SJSA1 (cell line): ENCODE results near the gene CEACAM21. TPM values are rescaled to one million over a fixed set of nuclear protein-coding genes. Genes with fewer than 3 reads are reported as not detected.
A peak's percentile ranks its signal among the peaks of the same experiment; 100 is the strongest.
"Not testable (repeated sequence)": the region's sequence is repeated elsewhere in the genome, so short reads cannot be mapped to it uniquely, and the experiment has no call there.

Experiments used
- DNase-seq, 2 experiments: peaks; one replicate each; pipeline ENCODE4 v3.0.0-alpha.2; 2015 to 2020; ENCODE audit warnings: low spot score in 2 of 2, low read depth in 1 of 2
- H3K27ac ChIP-seq: fragments of 250-450 bp; sonication (Bioruptor Pico); 2 replicates; pipeline ENCODE4 v1.5.1; 2020; ENCODE audit warnings: mild to moderate bottlenecking, moderate library complexity
- H3K27me3 ChIP-seq: fragments of 250-450 bp; sonication (Bioruptor Pico); replicated peaks from 2 replicates; pipeline ENCODE4 v1.5.1; 2020; ENCODE audit warnings: mild to moderate bottlenecking, moderate library complexity
- H3K36me3 ChIP-seq: fragments of 250-450 bp; sonication (Bioruptor Pico); 2 replicates; pipeline ENCODE4 v1.5.1; 2020; ENCODE audit warnings: mild to moderate bottlenecking
- H3K4me1 ChIP-seq: fragments of 250-450 bp; sonication (Bioruptor Pico); replicated peaks from 2 replicates; pipeline ENCODE4 v1.6.1; 2021; ENCODE audit warnings: mild to moderate bottlenecking
- H3K4me3 ChIP-seq: fragments of 250-450 bp; sonication (Bioruptor Pico); 2 replicates; pipeline ENCODE4 v1.5.1; 2020; ENCODE audit warnings: mild to moderate bottlenecking
- H3K9me3 ChIP-seq: fragments of 250-450 bp; sonication (Bioruptor Pico); replicated peaks from 2 replicates; pipeline ENCODE4 v1.5.1; 2020; ENCODE audit warnings: mild to moderate bottlenecking
- total RNA-seq: library from RNA; depleted of rRNA; stranded (reverse); fragments of >200 nt; shearing (Covaris generic); gene quantifications from 2 replicates; pipeline ENCODE4 v1.2.3, GENCODE V29; 2014

Gene CEACAM21
- total RNA-seq, 1 experiment from 2014 or later, result not detected

DNA sequence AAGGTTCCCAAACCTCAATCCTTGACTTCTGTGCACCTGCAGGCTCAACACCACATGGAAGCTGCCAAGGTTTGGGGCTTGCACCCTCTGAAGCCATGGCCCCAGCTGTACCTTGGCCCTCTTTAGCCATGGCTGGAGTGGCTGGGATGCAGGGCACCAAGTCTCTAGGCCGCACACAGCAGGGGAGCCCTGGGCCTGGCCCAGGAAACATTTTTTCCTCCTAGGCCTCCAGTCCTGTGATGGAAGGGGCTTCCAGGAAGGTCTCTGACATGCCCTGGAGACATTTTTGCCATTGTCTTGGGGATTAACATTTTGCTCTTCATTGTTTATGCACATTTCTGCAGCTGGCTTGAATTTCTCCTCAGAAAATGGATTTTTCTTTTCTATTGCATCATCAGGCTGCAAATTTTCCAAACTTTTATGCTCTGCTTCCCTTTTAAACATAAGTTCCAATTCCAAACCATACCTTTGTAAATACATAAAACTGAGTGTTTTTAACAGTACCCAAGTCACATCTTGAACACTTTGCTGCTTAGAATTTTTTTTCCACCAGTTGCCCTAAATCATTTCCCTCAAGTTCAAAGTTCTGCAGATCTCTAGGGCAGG lies 6.7 kb downstream of the CEACAM21 start:
- not testable (repeated sequence) for DNase-seq

DNA sequence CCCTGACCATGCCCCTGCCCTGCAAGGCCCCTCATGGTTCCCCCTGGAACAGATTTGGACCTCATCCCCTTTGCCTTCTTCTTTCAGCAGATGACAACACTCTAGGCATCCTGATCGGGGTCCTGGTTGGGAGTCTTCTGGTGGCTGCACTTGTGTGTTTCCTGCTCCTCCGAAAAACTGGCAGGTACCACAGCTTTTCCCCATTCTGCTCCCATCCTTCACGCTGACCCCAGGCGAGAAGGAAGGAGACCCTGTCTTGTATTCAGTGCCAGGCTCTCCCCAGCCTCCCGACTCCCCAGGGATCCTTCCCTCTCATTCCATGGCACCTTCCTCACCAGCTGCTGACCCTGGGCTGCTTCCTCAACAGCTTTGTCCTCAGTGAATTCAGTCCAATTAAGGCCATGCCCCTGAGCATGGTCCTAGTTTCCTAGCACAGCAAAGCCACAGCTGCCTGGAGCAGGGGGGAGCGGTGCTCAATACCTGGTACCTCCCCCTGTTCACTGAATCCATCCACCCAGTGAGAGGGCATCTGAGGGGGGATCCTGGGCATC lies 8.4 kb downstream of the CEACAM21 start:
- Histone ChIP-seq H3K4me1 (no peaks in the 10 kb centered on the region), H3K27me3 (no peaks in the 10 kb centered on the region), H3K4me3 (no peak overlapping the region), H3K9me3 (peaks cover 9% of the 10 kb centered on the region), H3K36me3 (no peaks in the 10 kb centered on the region), H3K27ac (no peak overlapping the region)
- no peak for DNase-seq

More for the DNA sequence above, 6.7 kb downstream of the CEACAM21 start:
- not testable (repeated sequence) for H3K27ac ChIP-seq, H3K4me1 ChIP-seq, H3K36me3 ChIP-seq, H3K4me3 ChIP-seq, H3K9me3 ChIP-seq, H3K27me3 ChIP-seq

DNA sequence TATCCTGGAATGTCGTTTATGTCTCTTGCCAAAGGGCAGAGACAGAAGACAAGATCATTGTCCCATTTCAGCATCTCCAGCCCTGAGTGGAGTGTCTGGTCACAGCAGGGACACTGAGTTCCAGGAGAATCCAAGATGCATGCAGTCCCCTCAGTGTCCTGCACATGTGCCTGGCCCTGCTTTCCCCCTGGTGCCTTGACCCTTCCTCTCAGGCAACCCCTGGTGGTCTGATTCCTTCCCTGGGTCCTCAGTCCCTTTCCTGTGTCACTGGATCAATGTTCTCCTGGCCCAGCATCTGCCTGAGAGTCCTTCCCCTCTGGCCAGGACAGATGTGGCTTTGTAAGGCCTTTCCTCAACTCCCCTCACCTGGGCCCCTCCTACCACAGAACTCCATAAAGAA lies 9.0 kb downstream of the CEACAM21 start:
- Histone ChIP-seq H3K4me1 (no peaks in the 10 kb centered on the region), H3K9me3 (peaks cover 9% of the 10 kb centered on the region), H3K4me3 (no peak overlapping the region), H3K27me3 (no peaks in the 10 kb centered on the region), H3K27ac (no peak overlapping the region), H3K36me3 (no peaks in the 10 kb centered on the region)
- no peak for DNase-seq

DNA sequence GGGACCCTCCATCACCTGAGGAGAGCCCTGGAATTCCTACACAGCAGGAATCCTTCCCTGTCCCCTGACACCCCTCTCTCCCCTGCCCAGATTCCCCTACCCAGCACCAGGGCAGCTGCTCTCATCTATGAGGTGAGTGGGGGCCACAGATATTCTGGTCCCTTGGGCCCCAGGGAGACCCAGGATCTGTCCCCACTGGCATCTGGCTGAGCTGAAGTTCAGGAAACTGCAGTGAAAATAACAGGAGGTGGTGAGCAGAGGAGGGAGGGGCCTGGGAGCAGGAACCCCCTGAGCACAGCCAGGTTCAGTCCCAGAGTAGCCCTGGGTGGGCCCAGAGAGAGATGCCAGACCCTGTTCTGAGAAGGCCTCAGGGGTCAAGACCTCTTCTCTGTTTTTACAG lies 10.1 kb downstream of the CEACAM21 start:
- Histone ChIP-seq H3K27ac (no peak overlapping the region), H3K27me3 (no peaks in the 10 kb centered on the region), H3K36me3 (no peaks in the 10 kb centered on the region), H3K4me3 (no peak overlapping the region), H3K9me3 (peaks cover 9% of the 10 kb centered on the region), H3K4me1 (no peaks in the 10 kb centered on the region)
- DNase-seq, result no peak

DNA sequence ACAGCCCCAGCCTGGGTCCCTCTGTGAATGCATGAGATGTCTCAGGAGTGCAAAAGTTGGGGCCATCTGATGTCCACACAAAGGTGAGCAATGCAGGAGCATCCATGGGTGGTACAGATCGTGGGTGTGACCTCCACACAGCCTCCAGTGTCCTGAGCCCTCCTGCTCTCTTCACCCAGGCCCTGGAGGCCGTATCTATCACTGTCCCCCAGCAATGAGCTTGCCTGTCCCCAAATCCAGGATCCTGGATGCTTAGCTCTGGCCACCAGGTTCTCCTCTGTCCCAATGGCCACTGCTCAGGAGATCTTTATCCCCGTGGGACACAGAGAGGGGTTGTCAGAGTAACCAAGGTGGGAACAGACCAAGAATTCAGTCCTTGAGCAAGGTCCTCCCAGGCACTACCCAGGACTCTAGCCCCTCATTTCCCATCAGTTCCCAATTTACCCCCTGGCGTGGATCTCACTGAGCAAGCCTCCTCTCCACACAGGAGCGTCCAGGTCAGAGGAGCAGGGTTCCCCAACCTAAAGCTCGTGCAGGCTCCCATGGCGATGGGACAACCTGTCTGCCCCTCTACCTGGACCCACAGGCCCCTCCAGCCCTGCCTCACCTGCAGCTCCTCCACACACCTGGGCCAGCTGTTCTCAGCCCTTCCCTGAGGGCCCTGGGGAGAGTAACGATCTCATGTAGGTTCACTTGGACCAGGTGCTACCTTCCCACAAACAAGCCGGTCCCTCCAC lies 11.3 kb downstream of the CEACAM21 start:
- Histone ChIP-seq H3K4me3 (no peak overlapping the region), H3K27me3 (no peaks in the 10 kb centered on the region), H3K36me3 (no peaks in the 10 kb centered on the region), H3K27ac (no peak overlapping the region), H3K4me1 (no peaks in the 10 kb centered on the region), H3K9me3 (peaks cover 8% of the 10 kb centered on the region; the same call in 1 of the 2 replicates)
- no peak for DNase-seq

DNA sequence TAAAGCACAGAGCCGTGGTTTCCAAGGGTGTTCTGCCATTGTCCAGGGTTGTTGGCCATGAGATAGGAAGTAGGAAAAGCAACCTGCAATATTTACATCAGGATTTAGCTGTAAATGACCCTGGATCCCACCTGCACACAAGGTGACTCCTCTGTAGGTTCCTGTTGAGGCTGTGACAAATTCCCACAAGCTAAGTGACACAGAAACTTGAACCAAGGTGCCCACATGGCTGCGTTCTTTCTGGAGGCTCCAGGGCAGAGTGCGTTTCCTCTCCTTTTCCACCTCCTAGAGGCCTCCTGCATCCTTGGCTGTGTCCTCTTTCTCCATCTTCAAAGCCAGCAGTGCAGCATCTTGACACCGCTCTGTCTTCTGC lies 11.9 kb downstream of the CEACAM21 start:
- no peaks in the 10 kb centered on the region for H3K4me1 ChIP-seq
- H3K27me3 ChIP-seq, result no peaks in the 10 kb centered on the region
- no peaks in the 10 kb centered on the region for H3K36me3 ChIP-seq
- H3K9me3 ChIP-seq, result peaks cover 7% of the 10 kb centered on the region; the same call in 1 of the 2 replicates
- no peak overlapping the region for H3K27ac ChIP-seq
- no peak for DNase-seq
- no peak overlapping the region for H3K4me3 ChIP-seq

DNA sequence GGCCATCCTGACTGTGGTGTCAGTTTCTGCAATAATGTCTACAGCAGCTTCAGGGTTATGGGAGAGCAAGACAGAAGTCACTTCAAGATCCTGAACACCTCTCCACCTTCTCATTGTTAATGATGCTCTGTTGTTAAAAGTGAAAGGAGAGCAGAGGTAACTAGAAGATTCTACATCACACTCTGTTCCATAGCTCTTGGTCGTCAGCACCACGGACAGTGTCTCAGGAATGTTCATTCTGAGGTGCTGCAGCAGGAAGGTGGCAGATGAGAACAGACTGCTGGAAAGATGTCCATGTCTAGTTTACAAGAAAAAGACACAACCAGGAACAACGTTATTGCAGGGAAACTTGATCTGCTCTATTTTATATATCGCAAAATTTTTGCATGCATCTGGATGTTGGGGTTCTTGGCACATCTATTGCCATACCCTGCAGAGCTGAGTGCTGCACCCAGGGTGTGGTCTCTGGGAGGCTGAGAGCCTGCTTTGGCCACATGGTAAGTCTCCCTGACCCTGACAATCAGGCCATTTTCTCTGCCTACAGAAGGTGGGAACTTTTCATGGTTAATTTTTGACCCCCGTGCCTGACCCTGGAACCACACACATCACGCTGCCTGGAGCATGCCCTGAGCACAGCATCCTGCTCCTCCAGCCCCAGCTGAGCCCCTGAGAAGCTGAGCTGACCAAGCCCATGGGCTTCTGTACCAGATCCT lies 12.7 kb downstream of the CEACAM21 start:
- no peak overlapping the region for H3K4me3 ChIP-seq
- no peaks in the 10 kb centered on the region for H3K9me3 ChIP-seq
- H3K36me3 ChIP-seq, result no peaks in the 10 kb centered on the region
- H3K4me1 ChIP-seq, result no peaks in the 10 kb centered on the region
- H3K27ac ChIP-seq, result no peak overlapping the region
- H3K27me3 ChIP-seq, result no peaks in the 10 kb centered on the region
- DNase-seq, result no peak

DNA sequence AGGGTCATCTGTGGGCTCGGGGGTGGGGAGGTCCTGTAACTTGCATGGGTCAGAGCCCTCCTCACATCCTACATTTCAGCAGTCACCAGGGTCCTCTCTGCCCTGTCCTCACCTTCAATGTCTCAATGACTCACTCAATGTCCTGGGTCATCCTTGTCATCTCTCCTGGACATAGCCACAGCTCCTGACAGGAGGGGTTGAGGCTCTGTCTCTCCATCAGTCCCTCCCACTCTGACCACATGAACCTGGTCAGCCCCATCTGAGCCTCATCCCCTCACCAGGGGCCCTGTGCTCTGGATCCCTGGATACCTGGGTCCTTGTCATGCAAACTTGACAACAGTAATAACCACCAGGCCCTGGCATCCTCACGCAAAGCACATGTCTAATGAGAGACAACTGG lies 13.4 kb downstream of the CEACAM21 start:
- DNase-seq, result no peak
- no peaks in the 10 kb centered on the region for H3K36me3 ChIP-seq
- H3K4me1 ChIP-seq, result no peaks in the 10 kb centered on the region
- no peaks in the 10 kb centered on the region for H3K9me3 ChIP-seq
- no peak overlapping the region for H3K27ac ChIP-seq
- H3K4me3 ChIP-seq, result no peak overlapping the region
- no peaks in the 10 kb centered on the region for H3K27me3 ChIP-seq

DNA sequence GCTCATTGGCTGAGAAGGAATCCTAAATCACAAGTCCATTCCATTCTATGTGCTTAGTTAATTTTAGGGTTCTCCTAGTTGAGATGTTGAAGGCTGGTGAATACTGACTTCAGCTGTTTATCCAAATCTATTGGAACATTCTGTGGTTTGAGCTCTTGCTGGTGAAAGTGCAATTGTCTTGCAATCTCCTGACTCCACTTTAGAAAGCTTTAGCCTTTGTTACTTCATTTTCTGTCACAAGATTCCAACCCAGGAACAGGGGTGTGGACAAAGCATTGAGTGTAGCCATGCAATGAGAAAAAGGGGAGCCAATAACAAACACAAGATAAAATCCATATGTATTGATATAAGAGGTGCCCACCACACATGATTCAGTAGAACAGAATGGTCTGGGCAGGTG lies 15.0 kb downstream of the CEACAM21 start:
- Histone ChIP-seq H3K27me3 (no peaks in the 10 kb centered on the region), H3K36me3 (no peaks in the 10 kb centered on the region), H3K4me1 (no peaks in the 10 kb centered on the region), H3K4me3 (no peak overlapping the region), H3K27ac (no peak overlapping the region), H3K9me3 (no peaks in the 10 kb centered on the region)
- DNase-seq, result no peak

DNA sequence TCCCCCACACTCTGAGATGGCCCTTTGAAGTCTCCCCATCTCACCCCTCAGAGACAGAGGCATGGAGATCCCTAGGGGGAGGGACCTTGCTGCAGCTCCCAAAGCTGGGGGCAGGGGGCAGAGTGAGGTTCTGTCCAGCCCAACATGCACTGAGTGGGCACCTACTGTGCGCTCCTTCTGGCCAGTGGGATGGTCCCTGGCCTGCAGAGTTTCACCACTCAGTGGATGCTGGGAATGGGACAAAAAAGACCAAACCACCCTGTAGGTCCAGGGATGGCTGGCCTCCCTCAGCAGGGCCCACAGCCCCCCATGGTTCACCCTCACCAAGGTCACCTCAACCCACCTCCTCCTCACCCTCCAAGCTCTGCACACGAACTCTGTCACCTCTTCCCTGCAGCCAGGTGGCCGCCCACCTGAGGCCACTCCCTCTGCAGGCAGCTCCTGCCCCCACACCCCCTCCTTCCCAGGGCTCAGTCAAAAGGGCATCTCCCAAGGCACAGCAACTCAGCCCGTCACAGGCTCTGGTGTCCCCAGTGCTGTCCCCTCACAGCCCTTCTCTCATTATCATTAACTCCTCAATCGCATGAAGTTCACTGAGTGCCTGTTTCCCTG lies 16.1 kb downstream of the CEACAM21 start:
- Histone ChIP-seq H3K4me1 (no peaks in the 10 kb centered on the region), H3K27me3 (peaks cover 5% of the 10 kb centered on the region; the same call in 1 of the 2 replicates), H3K27ac (no peak overlapping the region), H3K9me3 (no peaks in the 10 kb centered on the region), H3K4me3 (no peak overlapping the region), H3K36me3 (no peaks in the 10 kb centered on the region)
- no peak for DNase-seq

DNA sequence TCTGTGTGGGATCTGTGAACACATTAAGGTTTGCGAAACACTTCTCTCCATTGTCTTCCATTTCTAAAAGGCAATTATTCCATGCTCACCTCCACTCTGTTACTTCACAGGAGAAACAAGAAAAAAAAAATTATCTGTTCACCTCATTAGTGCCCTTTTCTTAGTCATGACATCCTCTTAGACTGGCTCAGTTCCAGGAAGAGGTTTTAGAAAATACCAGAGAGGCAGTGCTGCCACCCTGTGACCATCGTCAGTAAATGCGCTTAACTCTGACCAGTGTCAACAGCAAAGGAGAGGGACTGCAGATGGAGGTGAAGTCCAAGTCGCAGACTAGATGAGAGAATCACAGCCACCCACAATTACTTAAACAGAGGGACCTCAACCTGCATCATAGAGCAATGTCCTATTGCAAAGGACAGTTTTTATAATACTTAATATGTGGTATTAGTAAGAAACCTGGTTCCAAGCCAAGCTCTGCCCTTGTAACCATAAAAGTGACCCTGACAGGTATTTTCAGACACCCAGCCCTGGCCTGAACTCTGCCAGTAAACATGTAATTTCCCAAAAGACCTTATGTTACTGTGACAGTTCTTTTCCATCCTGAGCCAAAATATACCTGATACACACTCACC lies 19.4 kb downstream of the CEACAM21 start:
- H3K36me3 ChIP-seq, result no peaks in the 10 kb centered on the region
- DNase-seq, result peak in 1 of 2 experiments; percentile 31

DNA sequence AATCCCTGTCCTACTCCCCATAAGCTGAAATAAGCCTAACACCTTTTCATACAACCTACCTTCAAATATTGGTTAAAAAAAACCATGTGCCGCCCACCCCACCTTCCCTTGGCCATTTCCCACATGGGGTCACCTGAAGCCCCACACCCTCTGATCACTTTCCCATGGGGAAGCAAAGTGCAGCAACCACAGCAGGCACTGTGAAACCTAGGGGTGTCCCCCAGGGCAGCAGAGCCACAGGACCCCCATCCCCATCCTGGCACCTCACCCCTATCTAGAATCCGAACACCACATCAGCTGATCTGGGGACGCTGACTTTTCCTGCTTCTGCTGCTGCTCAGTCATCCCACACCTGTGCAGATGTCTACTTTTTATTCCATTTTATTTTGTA lies 19.9 kb downstream of the CEACAM21 start:
- no peak for DNase-seq
- no peak overlapping the region for H3K27ac ChIP-seq

More for the DNA sequence above, 19.4 kb downstream of the CEACAM21 start:
- Histone ChIP-seq H3K9me3 (no peaks in the 10 kb centered on the region), H3K27ac (no peak overlapping the region), H3K4me1 (no peaks in the 10 kb centered on the region), H3K27me3 (peaks cover 10% of the 10 kb centered on the region), H3K4me3 (no peak overlapping the region)

DNA sequence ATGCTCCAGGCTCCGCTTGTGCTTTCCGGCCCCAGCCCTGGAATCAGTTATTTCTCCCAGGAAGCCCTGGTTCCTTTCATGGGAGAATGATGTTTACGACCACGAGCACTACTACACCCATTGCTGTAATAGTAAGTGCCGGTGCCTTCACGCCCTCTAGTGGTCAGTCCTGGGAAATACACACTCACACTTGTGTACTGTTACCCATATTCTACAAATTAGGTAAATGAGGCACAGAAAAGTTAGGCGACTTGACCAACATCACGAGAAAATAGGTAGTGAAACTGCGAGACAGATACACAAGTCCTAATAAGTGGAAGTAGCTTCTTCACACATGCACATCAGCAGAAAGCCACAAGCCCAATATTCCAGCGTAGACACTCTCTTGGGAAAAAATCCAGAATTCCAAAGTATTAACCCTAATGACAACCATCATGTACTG lies 21.7 kb downstream of the CEACAM21 start:
- no peaks in the 10 kb centered on the region for H3K9me3 ChIP-seq
- H3K36me3 ChIP-seq, result no peaks in the 10 kb centered on the region
- H3K4me3 ChIP-seq, result no peak overlapping the region
- DNase-seq, result peak; percentile 40 to 62
- H3K4me1 ChIP-seq, result no peaks in the 10 kb centered on the region
- H3K27ac ChIP-seq, result no peak overlapping the region
- H3K27me3 ChIP-seq, result peaks cover 15% of the 10 kb centered on the region

More for the DNA sequence above, 19.9 kb downstream of the CEACAM21 start:
- Histone ChIP-seq H3K36me3 (no peaks in the 10 kb centered on the region), H3K4me3 (no peak overlapping the region), H3K27me3 (peaks cover 10% of the 10 kb centered on the region), H3K4me1 (no peaks in the 10 kb centered on the region), H3K9me3 (no peaks in the 10 kb centered on the region)
